ENCODE data around the gene COL15A1. TPM values are rescaled to one million over a fixed set of nuclear protein-coding genes. Genes with fewer than 3 reads are reported as not detected.

COL15A1 gene
- total RNA-seq, 2 donors from 2014 or later = 6.0 to 16.0 TPM

DNA sequence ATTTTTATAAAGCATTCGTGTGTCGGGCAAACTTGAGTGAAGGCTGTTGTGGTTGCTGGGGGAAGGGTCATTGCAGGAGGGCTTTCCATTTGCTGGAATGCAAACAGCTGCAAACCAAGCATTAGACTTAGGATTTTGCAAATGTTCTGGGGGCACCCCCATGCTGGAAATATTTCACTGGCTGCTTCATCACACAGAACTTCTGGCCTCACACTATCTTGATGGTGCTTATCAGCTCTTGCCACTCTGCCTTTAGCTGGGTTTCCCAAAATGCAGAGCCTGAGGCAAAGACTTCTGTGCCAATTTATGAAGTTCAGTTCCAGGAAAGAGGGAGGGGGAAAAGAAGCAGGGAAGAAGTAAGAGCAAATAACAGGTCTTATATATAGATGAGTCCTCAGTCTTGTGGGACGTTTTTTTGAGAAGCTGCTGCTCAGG lies 8.6 kb upstream of the COL15A1 start:
- TF ChIP-seq, protein P1, sequence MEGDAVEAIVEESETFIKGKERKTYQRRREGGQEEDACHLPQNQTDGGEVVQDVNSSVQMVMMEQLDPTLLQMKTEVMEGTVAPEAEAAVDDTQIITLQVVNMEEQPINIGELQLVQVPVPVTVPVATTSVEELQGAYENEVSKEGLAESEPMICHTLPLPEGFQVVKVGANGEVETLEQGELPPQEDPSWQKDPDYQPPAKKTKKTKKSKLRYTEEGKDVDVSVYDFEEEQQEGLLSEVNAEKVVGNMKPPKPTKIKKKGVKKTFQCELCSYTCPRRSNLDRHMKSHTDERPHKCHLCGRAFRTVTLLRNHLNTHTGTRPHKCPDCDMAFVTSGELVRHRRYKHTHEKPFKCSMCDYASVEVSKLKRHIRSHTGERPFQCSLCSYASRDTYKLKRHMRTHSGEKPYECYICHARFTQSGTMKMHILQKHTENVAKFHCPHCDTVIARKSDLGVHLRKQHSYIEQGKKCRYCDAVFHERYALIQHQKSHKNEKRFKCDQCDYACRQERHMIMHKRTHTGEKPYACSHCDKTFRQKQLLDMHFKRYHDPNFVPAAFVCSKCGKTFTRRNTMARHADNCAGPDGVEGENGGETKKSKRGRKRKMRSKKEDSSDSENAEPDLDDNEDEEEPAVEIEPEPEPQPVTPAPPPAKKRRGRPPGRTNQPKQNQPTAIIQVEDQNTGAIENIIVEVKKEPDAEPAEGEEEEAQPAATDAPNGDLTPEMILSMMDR (IDR thresholded peaks at IDR 0.05) = no peak
- no peaks in the 10 kb centered on the region for H3K4me1 ChIP-seq

DNA sequence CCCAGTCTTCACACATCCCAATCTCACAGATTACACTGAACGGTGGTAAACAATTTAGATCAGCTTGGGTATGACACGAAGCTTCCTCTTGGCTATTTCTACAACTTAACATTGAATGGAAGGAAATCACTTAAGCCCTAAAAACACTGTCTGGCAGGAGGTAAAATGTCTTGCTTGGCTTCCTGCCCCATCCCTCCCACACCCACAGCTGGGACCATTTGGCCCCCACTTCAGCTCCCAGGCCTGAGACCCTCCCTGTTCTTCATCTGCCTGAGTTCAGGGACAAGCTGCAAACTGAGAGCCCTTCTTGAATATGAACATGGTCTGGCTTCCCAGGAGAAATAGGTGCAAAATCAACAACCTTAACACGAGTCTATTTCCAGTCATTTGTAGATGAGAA lies 3.4 kb upstream of the COL15A1 start:
- H3K27me3 ChIP-seq = peaks cover 19% of the 10 kb centered on the region
- intact Hi-C loops (cut with DNase I) = no loop called here
- TF ChIP-seq, protein P1 (IDR thresholded peaks at IDR 0.05) = no peak
- no peak overlapping the region for H3K9ac ChIP-seq (ENCODE audit: low read depth in 2 of 2, low read length in 2 of 2)
- H3K9me3 ChIP-seq = no peaks in the 10 kb centered on the region
- H3K4me1 ChIP-seq = no peaks in the 10 kb centered on the region
- H3K4me3 ChIP-seq = no peak overlapping the region
- H3K27ac ChIP-seq = no peak overlapping the region
- no peak for DNase-seq
- no peaks in the 10 kb centered on the region for H3K36me3 ChIP-seq

More for the DNA sequence above, 8.6 kb upstream of the COL15A1 start:
- no peak overlapping the region for H3K27ac ChIP-seq
- H3K9me3 ChIP-seq = no peaks in the 10 kb centered on the region
- H3K36me3 ChIP-seq = no peaks in the 10 kb centered on the region
- DNase-seq = no peak
- no peaks in the 10 kb centered on the region for H3K27me3 ChIP-seq
- no peak overlapping the region for H3K9ac ChIP-seq (ENCODE audit: low read depth in 2 of 2, low read length in 2 of 2)
- intact Hi-C loops (cut with DNase I) = no loop called here
- H3K4me3 ChIP-seq = no peak overlapping the region

DNA sequence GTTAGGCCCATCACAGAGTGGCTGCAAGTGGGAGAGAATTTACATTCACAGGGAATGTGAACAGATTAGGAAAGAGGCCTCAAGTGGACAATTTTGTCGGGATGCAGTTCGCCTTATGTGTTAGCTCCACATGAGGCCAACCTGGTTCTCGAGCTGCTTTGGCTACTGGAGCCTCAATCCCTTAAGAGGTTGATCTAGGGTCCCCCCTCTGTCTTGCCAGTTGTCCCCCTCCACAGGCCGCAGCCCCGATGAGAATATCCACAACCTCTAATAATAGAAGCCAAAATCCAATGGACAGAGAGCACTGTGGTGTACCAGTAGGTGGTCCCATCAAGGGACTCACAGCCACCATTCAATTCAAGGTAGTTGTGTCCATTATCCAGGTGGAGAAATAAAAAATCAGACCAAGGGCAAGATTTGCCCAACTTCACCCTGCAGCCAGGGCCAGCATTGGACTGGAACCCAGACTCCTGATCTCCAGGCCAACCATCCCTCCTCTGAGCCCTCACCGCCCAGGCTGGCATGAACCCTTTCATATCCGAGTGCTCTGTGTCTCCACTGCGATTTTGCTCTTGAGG lies 1.7 kb upstream of the COL15A1 start:
- Histone ChIP-seq H3K27me3 (peaks cover 19% of the 10 kb centered on the region), H3K27ac (no peak overlapping the region)
- TF ChIP-seq, protein P1 (IDR thresholded peaks at IDR 0.05) = no peak

DNA sequence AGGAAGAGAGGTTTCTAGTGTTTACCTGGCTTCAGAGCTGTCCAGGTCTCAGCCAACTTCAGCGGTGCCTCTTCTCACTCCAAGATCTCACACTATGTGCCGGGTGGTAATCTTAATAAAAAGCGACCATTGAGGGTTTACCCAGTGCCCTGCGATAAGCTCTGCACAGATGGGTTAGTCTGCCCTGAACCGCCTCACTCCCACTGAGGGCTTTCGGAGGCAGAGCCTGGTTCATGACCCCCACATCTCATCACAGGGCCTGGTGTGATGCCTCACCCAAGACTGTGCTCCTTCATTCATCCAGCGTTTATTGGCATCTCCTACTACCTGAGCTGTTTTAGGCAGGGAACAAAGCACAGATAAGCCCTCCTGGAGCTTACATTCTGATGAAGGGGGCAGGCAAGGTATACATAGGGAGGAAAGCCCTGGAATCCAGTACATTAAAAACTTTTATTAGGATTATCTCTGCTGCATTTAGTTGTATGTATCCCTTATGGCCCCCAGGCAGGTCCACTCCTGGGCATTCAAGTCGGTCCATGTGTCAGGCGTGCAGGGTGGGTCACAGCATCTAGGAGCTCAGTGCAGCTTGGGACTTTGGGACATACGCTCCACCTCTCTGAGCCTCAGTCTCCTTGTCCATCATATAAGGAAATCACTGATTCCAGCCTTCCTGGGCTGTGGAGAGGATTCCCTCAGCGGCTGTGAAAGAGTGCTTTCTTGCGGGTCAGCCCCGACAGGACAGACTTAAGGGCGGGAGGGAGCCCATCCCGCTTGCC lies 613 bp upstream of the COL15A1 start:
- Histone ChIP-seq H3K4me3 (peak overlapping the region; percentile 36), H3K27me3 (peaks cover 19% of the 10 kb centered on the region), H3K4me1 (no peaks in the 10 kb centered on the region), H3K36me3 (no peaks in the 10 kb centered on the region), H3K9ac (ENCODE audit: low read depth in 2 of 2, low read length in 2 of 2) (peak overlapping the region in 1 of 2 donors; percentile 31), H3K27ac (peak overlapping the region; percentile 47), H3K9me3 (no peaks in the 10 kb centered on the region)
- TF ChIP-seq, protein P1 (IDR thresholded peaks at IDR 0.05) = no peak
- no peak for DNase-seq
- intact Hi-C loops (cut with DNase I) = no loop called here

More for the DNA sequence above, 1.7 kb upstream of the COL15A1 start:
- no peaks in the 10 kb centered on the region for H3K36me3 ChIP-seq
- H3K9ac ChIP-seq (ENCODE audit: low read depth in 2 of 2, low read length in 2 of 2) = no peak overlapping the region
- DNase-seq = no peak
- no peaks in the 10 kb centered on the region for H3K4me1 ChIP-seq
- intact Hi-C loops (cut with DNase I) = no loop called here
- H3K4me3 ChIP-seq = no peak overlapping the region
- no peaks in the 10 kb centered on the region for H3K9me3 ChIP-seq

DNA sequence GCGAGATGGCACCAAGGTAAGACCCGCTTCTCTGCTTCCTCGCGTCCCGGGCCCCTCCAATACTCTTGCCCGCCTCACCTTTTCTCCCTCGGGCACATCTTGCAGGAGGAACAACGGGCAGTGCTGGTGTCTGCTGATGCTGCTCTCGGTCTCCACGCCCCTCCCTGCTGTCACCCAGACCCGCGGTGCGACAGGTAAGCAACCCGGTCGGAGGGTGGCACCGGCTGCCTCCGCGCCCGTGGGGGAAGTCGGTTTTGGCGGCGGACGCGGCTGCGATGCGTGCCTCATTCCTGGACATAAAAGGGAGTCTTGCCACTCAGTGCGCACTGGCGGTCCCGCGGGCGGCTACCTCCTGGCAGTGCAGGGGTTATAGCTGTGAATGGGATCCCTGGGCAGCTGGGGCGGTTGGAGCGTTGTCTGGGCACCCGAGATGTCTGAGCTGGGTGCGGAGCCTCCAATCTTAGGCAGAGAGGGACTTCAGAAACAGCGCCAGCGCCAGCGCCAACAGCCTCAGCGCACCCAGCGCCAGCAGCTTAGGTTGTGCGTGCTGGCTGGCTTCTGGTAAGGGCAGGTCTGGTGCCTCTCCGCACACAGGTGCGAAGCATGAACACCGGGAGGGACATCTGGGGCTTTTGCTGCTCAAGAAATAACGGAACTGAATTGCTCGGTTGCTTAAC lies 488 bp downstream of the COL15A1 start:
- peak overlapping the region; percentile 47 for H3K27ac ChIP-seq
- H3K4me1 ChIP-seq = no peaks in the 10 kb centered on the region
- intact Hi-C loops (cut with DNase I) = no loop called here
- TF ChIP-seq, protein P1 (IDR thresholded peaks at IDR 0.05) = no peak
- H3K9me3 ChIP-seq = no peaks in the 10 kb centered on the region
- peak overlapping the region; percentile 36 for H3K4me3 ChIP-seq
- peaks cover 19% of the 10 kb centered on the region for H3K27me3 ChIP-seq
- no peaks in the 10 kb centered on the region for H3K36me3 ChIP-seq
- H3K9ac ChIP-seq (ENCODE audit: low read depth in 2 of 2, low read length in 2 of 2) = peak overlapping the region; percentile 35 to 64
- no peak for DNase-seq

Data from colonic mucosa (tissue), 4 donors.